IMR-90 (cell line): ENCODE data around the gene SIT1. TPM values are rescaled to one million over a fixed set of nuclear protein-coding genes. Genes with fewer than 3 reads are reported as not detected.

Experiments used
- ATAC-seq: fragments of 200-7000 bp; cut with Tn5 transposase; 2 replicates; pipeline ENCODE4 v1.9.1; 2020; ENCODE audit warnings: low read depth, mild to moderate bottlenecking, moderate library complexity
- BruUV-seq: library from RNA; stranded (reverse); fragments of 400-500 nt; replicated peaks from 2 replicates; lab custom pipeline; 2021; lab: Mats Ljungman, UMichigan
- CTCF ChIA-PET: fragments of 300-600 bp; formaldehyde crosslinking; extraction: SDS; loops from one replicate; lab custom pipeline; 2021; ENCODE audit warnings: antibody characterized with exemption; lab: Yijun Ruan, JAX
- POLR2A ChIA-PET: fragments of 300-600 bp; sonication (Branson Sonifier 250); formaldehyde crosslinking; loops from one replicate; lab custom pipeline; 2022; ENCODE audit warnings: antibody characterized with exemption; ENCODE audit not compliant: unreplicated experiment; lab: Charles Lee
- DNase-seq: peaks from one replicate; pipeline ENCODE4 v3.0.0; 2013
- H2AFZ ChIP-seq: replicated peaks from 2 replicates; pipeline ENCODE3; 2013; ENCODE audit warnings: low read length, mild to moderate bottlenecking; ENCODE audit not compliant: poor library complexity
- H2AK5ac ChIP-seq: 2 replicates; pipeline ENCODE4 v1.6.1; 2013; ENCODE audit warnings: low read depth, low read length, inconsistent platforms
- H2AK9ac ChIP-seq: replicated peaks from 2 replicates; pipeline ENCODE3; 2013; ENCODE audit warnings: mild to moderate bottlenecking, low read depth, low read length, moderate library complexity; ENCODE audit not compliant: poor library complexity
- H2BK120ac ChIP-seq: 2 replicates; pipeline ENCODE4 v1.6.1; 2013; ENCODE audit warnings: low read depth, low read length, inconsistent platforms
- H2BK15ac ChIP-seq: 3 replicates; pipeline ENCODE4 v1.6.1; 2013; ENCODE audit warnings: low read depth, low read length, inconsistent platforms
- H2BK20ac ChIP-seq: 2 replicates; pipeline ENCODE4 v1.6.1; 2013; ENCODE audit warnings: low read depth, mild to moderate bottlenecking, inconsistent platforms, low read length, moderate library complexity
- H2BK5ac ChIP-seq: 2 replicates; pipeline ENCODE4 v1.6.1; 2013; ENCODE audit warnings: mild to moderate bottlenecking, low read depth, low read length, inconsistent platforms; ENCODE audit not compliant: poor library complexity, severe bottlenecking
- H3K14ac ChIP-seq: replicated peaks from 2 replicates; pipeline ENCODE4 v1.6.1; 2013; ENCODE audit warnings: low read depth, low read length, inconsistent platforms
- H3K18ac ChIP-seq: 2 replicates; pipeline ENCODE4 v1.6.1; 2013; ENCODE audit warnings: low read depth, low read length, control low read depth
- H3K23ac ChIP-seq: 2 replicates; pipeline ENCODE4 v1.6.1; 2013; ENCODE audit warnings: low read depth, low read length, inconsistent platforms
- H3K27ac ChIP-seq: 2 replicates; pipeline ENCODE4 v1.5.1; 2013; ENCODE audit warnings: mild to moderate bottlenecking, control low read depth, low read length; ENCODE audit not compliant: insufficient read depth
- H3K27me3 ChIP-seq: 2 replicates; pipeline ENCODE4 v1.6.1; 2013; ENCODE audit warnings: low read length; ENCODE audit not compliant: control insufficient read depth, insufficient read depth
- H3K36me3 ChIP-seq: 2 replicates; pipeline ENCODE4 v1.6.1; 2013; ENCODE audit warnings: low read length, mixed read lengths; ENCODE audit not compliant: control insufficient read depth, insufficient read depth
- H3K4ac ChIP-seq: 2 replicates; pipeline ENCODE4 v1.6.1; 2013; ENCODE audit warnings: low read depth, low read length, inconsistent platforms
- H3K4me1 ChIP-seq: 2 replicates; pipeline ENCODE4 v1.6.1; 2013; ENCODE audit warnings: low read length, mixed read lengths; ENCODE audit not compliant: control insufficient read depth, insufficient read depth
- H3K4me2 ChIP-seq: 2 replicates; pipeline ENCODE4 v1.6.1; 2013; ENCODE audit warnings: low read depth, mild to moderate bottlenecking, control low read depth, low read length, moderate library complexity
- H3K4me3 ChIP-seq: 2 replicates; pipeline ENCODE4 v1.5.1; 2013; ENCODE audit warnings: low read depth, mild to moderate bottlenecking, control low read depth, low read length, moderate library complexity; ENCODE audit not compliant: insufficient read depth
- H3K56ac ChIP-seq: 2 replicates; pipeline ENCODE4 v1.6.1; 2013; ENCODE audit warnings: low read length, inconsistent platforms; ENCODE audit not compliant: insufficient read depth; ENCODE audit errors: extremely low read depth
- H3K79me1 ChIP-seq, 2 experiments: 2 replicates each; pipeline ENCODE4 v1.6.1; 2013; ENCODE audit warnings: low read length in 2 of 2, inconsistent platforms in 1 of 2, low read depth in 1 of 2
- H3K9ac ChIP-seq: 2 replicates; pipeline ENCODE4 v1.6.1; 2013; ENCODE audit warnings: low read depth, low read length, control low read depth
- H3K9me1 ChIP-seq: 2 replicates; pipeline ENCODE4 v1.6.1; 2013; ENCODE audit warnings: low read length, inconsistent platforms; ENCODE audit not compliant: insufficient read depth
- H3K9me3 ChIP-seq: 2 replicates; pipeline ENCODE4 v1.6.1; 2013; ENCODE audit warnings: low read length; ENCODE audit not compliant: control insufficient read depth, insufficient read depth
- H4K20me1 ChIP-seq: 2 replicates; pipeline ENCODE4 v1.6.1; 2013; ENCODE audit warnings: low read length, inconsistent platforms; ENCODE audit not compliant: insufficient read depth
- H4K5ac ChIP-seq: 2 replicates; pipeline ENCODE4 v1.6.1; 2013; ENCODE audit warnings: mild to moderate bottlenecking, low read depth, low read length, control low read depth
- H4K8ac ChIP-seq, 2 experiments: 2 replicates each; pipeline ENCODE4 v1.6.1; 2013; ENCODE audit warnings: low read depth in 2 of 2, low read length in 2 of 2, control low read depth in 1 of 2, inconsistent platforms in 1 of 2
- H4K91ac ChIP-seq: 2 replicates; pipeline ENCODE4 v1.6.1; 2013; ENCODE audit warnings: low read depth, low read length, inconsistent platforms; ENCODE audit not compliant: insufficient read depth
- NFE2L2 ChIP-seq: fragments of 150-350 bp; IDR thresholded peaks from 2 replicates; pipeline ENCODE4 v1.6.1; 2016; ENCODE audit warnings: low read depth, mild to moderate bottlenecking, low read length
- RFX5 ChIP-seq: IDR thresholded peaks from 2 replicates; pipeline ENCODE4 v1.8.0; 2012; ENCODE audit warnings: low read depth, mild to moderate bottlenecking, low read length, moderate library complexity
- WGBS, 2 experiments: methylation state at CpG; one replicate each; pipeline versions ENCODE4 v1.1.5 to v1.1.7; 2013; ENCODE audit warnings: missing lambda C conversion rate in 2 of 2; ENCODE audit not compliant: insufficient read length in 1 of 2; ENCODE audit errors: extremely low coverage in 2 of 2; 5-methylcytosine and 5-hydroxymethylcytosine counted together
- dilution Hi-C: fragments of 300-500 bp; cut with HindIII; formaldehyde crosslinking; loops from one replicate; pipeline ENCODE4 v1.14.3; 2018; ENCODE audit warnings: low sequenced_read_pairs; ENCODE audit not compliant: unreplicated experiment
- in situ Hi-C: fragments of 300-500 bp; cut with MboI; formaldehyde crosslinking; loops from 3 replicates; pipeline ENCODE4 v1.14.3; 2019; ENCODE audit warnings: low sequenced_read_pairs, inconsistent platforms, mixed read lengths
- intact Hi-C: fragments of 100-400 bp; cut with micrococcal nuclease; formaldehyde crosslinking; loops from 2 replicates; pipeline ENCODE4 v1.10.0; 2022
- polyA plus RNA-seq, 3 experiments: library from polyadenylated mRNA; depleted of rRNA; stranded (reverse); fragments of >200 nt; gene quantifications; 2 replicates each; pipeline ENCODE4 v1.2.3, GENCODE V29; 2012; ENCODE audit warnings: low replicate concordance in 1 of 3
- total RNA-seq: library from RNA; depleted of rRNA; stranded (reverse); fragments of >200 nt; gene quantifications from 2 replicates; pipeline ENCODE4 v1.2.3, GENCODE V29; 2012

SIT1 gene
- total and polyA plus RNA-seq, 2 of the 4 experiments (the other 2 are of a cell fraction): not detected

GRCh38 chr9:35616681-35617459 lies 33.9 kb downstream of the SIT1 start:
- Histone ChIP-seq H2BK120ac (no peak overlapping the region), H3K14ac (0 out of 2 replicates have a peak overlapping the region, but pooled peaks have one; percentile 29), H3K4me1 (no peaks in the 10 kb centered on the region), H3K27ac (no peak overlapping the region), H3K27me3 (peaks cover 64% of the 10 kb centered on the region), H3K4me3 (peak overlapping the region; percentile 43), H3K56ac (no peak overlapping the region), H4K91ac (no peak overlapping the region), H3K18ac (no peak overlapping the region), H3K4me2 (peak overlapping the region; percentile 84), H3K4ac (peak overlapping the region; percentile 56; the same call in 1 of the 2 replicates), H3K9me3 (no peaks in the 10 kb centered on the region; the same call in 1 of the 2 replicates), H2BK15ac (no peak overlapping the region), H3K36me3 (no peaks in the 10 kb centered on the region), H2BK20ac (no peak overlapping the region), H3K9me1 (no peaks in the 10 kb centered on the region), H3K23ac (peak overlapping the region; percentile 75), H4K8ac (peak overlapping the region; percentile 87 to 90; a peak in 3 of 4 replicates), H2AK9ac (peak overlapping the region; percentile 9), H3K9ac (peak overlapping the region; percentile 42), H4K5ac (peak overlapping the region; percentile 49), H2BK5ac (no peak overlapping the region), H2AK5ac (no peak overlapping the region; the same call in 1 of the 2 replicates), H4K20me1 (no peaks in the 10 kb centered on the region), H3K79me1 (no peaks in the 10 kb centered on the region), H2AFZ (peak overlapping the region; percentile 94)
- ChIA-PET POLR2A (no interaction called here), CTCF (interaction anchor here (1.7 kb wide), 1 partner anchor 13 kb away, joined by 4 read pairs; no protein-coding TSS in a partner anchor)
- BruUV-seq: no TSS peak
- WGBS, 2 experiments: 5% methylated on average over 34 of the region's 51 CpGs; no CpG with 5 or more reads in 1 of the 2 experiments
- DNase-seq: peak; percentile 69
- TF ChIP-seq NFE2L2: no peak
- TF ChIP-seq RFX5: peak; percentile 90
- in situ Hi-C loops (no loop called here), intact Hi-C loops (no loop called here), dilution Hi-C loops (no loop called here)
- peak; percentile 93 for ATAC-seq
